Choroid plexus epithelial cell (primary cell): Measurements from ENCODE around the gene SNX25.
"Not testable (repeated sequence)": the region's sequence is repeated elsewhere in the genome, so short reads cannot be mapped to it uniquely, and the experiment has no call there.

ENCODE experiments used
- DNase-seq: peaks from one replicate; pipeline ENCODE4 v3.0.0-alpha.2; 2010; ENCODE audit warnings: low read depth
- H3K4me3 ChIP-seq: 2 replicates; pipeline ENCODE4 v1.5.1; 2011; ENCODE audit warnings: low read depth, mild to moderate bottlenecking, control low read depth, low read length, moderate library complexity
- CTCF ChIP-seq: conservative IDR thresholded peaks from 2 replicates; pipeline ENCODE4 v1.5.1; 2011; ENCODE audit warnings: low read depth, mild to moderate bottlenecking, control low read depth, inconsistent platforms, low read length, moderate library complexity

The SNX25 gene

GRCh38 chr4:185317880-185318279, 108.5 kb downstream of the SNX25 start:
- TF ChIP-seq CTCF, result no peak
- no peak for DNase-seq
- no peak overlapping the region for H3K4me3 ChIP-seq

GRCh38 chr4:185318679-185319078, 109.3 kb downstream of the SNX25 start:
- peak; percentile 55 for DNase-seq
- no peak overlapping the region for H3K4me3 ChIP-seq
- TF ChIP-seq CTCF, result no peak

GRCh38 chr4:185322803-185323202, 113.4 kb downstream of the SNX25 start:
- no peak for DNase-seq
- TF ChIP-seq CTCF, result no peak
- no peak overlapping the region for H3K4me3 ChIP-seq

- DNase-seq, result peak; percentile 20
- no peak for TF ChIP-seq CTCF
- H3K4me3 ChIP-seq, result no peak overlapping the region
Observed at GRCh38 chr4:185323606-185324005, 114.2 kb downstream of the SNX25 start.

GRCh38 chr4:185324361-185324760, 115.0 kb downstream of the SNX25 start:
- not testable (repeated sequence) for DNase-seq, H3K4me3 ChIP-seq

- not testable (repeated sequence) for DNase-seq, H3K4me3 ChIP-seq
Observed at GRCh38 chr4:185325721-185326120, 116.3 kb downstream of the SNX25 start.

- no peak overlapping the region for H3K4me3 ChIP-seq
- DNase-seq, result no peak
- no peak for TF ChIP-seq CTCF
Observed at GRCh38 chr4:185328586-185328985, 119.2 kb downstream of the SNX25 start.

- not testable (repeated sequence) for DNase-seq, H3K4me3 ChIP-seq
Observed at GRCh38 chr4:185329879-185330510, 120.6 kb downstream of the SNX25 start.
